GM21360 (cell line): Measurements from ENCODE around the gene SHISAL1.
"Not testable (repeated sequence)": the region's sequence is repeated elsewhere in the genome, so short reads cannot be mapped to it uniquely, and the experiment has no call there.

ENCODE experiments used
- ATAC-seq: cut with Tn5 transposase; IDR thresholded peaks from one replicate; pipeline ENCODE4 v1.9.1; 2021; ENCODE audit warnings: mild to moderate bottlenecking, moderate library complexity; ENCODE audit not compliant: unreplicated experiment

SHISAL1 gene

DNA sequence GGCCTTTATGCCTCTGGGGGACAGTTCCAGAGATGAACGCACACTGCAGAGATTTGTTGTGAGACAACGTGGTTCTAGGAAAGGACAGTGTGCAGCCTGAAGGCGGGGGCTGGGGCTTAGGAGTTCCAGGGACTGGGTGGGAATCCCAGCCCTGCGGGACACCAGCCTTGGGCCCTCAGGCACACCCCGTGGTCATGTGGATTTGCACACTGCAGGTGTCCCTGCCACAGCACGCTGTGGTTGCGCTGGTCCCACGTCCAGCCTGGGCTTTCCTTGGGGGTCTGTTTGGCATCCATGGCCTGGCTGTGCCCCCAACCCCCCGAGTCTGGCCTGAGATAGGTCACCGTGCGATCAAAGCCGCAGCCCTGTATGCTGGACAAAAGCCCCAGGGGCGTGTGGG lies 7.3 kb downstream of the SHISAL1 start:
- ATAC-seq, result no peak

GRCh38 chr22:44304911-44305310 lies 7.8 kb downstream of the SHISAL1 start:
- no peak for ATAC-seq

DNA sequence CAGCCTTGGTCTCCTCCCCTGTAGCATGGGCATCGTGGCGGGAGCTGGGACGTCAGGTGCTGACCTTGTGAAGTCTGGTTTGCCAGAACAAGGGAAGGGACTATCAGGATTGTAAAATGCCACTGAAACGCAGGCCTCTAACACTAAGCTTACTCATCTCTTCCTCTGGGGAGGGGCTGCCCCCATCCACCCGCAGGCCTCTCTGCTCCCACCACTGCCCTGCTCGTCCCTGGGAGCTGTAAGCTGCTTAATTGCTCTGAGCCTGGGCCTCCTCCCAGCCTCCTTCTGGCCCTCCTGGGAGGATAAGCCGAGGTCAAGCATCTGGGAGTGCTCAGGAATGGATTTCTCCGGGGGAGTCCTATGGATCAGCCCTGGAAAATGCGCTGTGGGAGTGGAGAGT lies 8.4 kb downstream of the SHISAL1 start:
- no peak for ATAC-seq

DNA sequence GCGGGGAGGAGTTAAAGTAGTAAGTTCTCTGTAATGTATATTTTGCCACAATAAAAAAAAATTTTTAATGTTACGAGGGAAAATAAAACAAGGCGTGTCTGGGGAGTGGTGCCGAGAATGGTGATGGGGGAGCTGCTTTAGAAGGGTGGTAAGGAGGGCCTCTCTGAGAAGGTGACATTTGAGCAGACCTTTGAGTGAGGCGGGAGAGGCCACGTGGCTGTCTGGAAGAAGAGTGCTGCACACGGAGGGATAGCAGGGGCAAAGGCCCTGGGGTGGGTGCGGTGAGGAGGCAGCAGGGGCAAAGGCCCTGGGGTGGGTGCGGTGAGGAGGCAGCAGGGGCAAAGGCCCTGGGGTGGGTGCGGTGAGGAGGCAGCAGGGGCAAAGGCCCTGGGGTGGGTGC lies 10.4 kb downstream of the SHISAL1 start:
- ATAC-seq, result not testable (repeated sequence)

DNA sequence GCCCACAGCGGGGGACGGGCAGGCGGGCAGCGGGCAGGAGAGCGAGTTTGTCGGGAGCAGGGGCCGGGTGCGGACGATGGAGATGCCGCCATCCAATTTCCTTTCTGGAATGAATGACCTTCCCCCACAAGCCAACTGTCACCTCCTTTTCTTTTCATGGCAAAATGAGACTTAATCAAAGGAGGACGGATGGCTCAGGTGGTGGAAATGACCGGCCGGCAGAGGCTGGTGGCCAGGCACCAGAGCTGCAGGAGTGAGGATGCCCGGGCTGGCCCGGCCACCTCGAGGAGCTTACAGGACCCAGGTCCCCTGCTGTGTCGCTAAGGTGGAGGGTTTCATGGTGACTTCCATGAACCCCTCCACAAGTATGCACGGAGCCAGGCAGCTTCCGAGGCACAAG lies 11.7 kb downstream of the SHISAL1 start:
- ATAC-seq, result no peak

- ATAC-seq, result no peak
Observed at GRCh38 chr22:44299124-44299523, 13.6 kb downstream of the SHISAL1 start.

GRCh38 chr22:44298406-44299091 lies 14.2 kb downstream of the SHISAL1 start:
- ATAC-seq, result no peak

- no peak for ATAC-seq
Observed at GRCh38 chr22:44297470-44298061, 15.2 kb downstream of the SHISAL1 start.

DNA sequence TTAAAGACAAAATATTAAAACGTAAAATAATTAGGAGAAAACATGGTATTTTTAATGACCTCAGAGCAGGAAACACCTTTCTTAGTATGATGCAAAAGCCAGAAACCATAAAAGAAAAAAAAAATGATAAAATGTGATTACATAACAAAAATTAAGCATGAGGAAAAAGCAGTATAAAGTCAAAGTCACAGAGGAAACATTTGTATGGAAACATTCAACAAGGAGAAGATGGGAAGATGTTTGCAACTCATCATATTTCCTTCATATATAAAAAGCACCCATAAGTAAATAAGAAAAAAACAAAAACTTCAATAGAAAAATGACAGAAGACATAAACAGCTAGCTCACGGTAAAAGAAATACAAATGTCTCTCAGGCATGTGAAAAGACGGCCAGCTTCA lies 17.3 kb downstream of the SHISAL1 start:
- no peak for ATAC-seq

DNA sequence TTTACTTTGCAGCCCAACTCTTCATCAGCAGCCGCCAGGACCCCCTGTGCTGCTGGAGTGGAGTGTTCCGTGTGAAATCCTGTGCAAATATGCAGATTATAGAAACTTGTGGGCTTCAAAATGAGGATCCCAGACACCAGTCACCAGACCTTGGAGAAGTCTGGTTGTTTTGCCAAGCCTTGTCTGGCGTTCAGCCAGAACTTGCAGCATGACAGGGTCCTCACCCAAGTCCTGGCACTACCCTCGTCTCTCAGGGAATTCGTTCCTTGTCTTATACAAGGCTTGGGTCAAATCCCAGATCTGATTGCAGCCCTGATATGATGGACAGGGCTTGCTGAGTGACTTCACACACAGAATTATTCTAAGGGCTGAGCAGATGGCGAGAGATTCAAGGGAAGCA lies 18.9 kb downstream of the SHISAL1 start:
- no peak for ATAC-seq

- no peak for ATAC-seq
Observed at GRCh38 chr22:44293034-44293433, 19.7 kb downstream of the SHISAL1 start.

GRCh38 chr22:44292521-44292920 lies 20.2 kb downstream of the SHISAL1 start:
- no peak for ATAC-seq

DNA sequence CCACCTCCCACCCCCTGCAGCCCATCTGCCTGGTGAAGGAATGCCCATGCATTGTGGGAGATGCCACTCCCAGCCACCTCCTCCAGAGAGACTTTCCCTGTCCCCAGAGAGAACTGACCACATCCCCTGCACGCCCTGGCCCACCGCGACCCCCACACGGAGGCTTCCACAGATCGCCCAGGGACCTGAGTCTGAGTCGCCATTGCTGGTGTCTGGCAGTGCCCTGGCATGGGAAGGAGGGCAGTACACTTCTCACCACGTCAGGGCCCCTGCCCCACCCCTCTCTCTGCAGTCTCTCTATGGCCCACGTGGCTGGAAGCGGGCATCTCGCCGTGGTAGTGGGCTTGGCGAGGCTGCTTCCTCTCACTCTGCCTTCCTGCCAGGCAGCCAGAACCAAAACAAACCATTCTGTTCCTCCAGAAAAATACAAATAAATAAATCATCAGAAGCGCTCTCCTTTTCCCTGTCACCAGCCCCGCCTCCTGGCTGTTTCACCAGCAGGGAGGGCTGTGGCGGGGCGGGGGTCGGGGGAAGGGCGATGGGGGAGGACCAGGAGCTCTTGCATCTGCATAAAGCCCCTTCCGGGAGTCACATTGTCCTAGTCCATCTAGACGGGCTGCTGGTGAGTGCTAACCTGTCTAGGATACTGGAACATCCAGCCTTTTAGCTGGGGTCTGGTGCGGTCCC lies 20.9 kb downstream of the SHISAL1 start:
- ATAC-seq, result no peak

GRCh38 chr22:44291265-44291664 lies 21.5 kb downstream of the SHISAL1 start:
- no peak for ATAC-seq

GRCh38 chr22:44289414-44290171 lies 23.2 kb downstream of the SHISAL1 start:
- no peak for ATAC-seq

DNA sequence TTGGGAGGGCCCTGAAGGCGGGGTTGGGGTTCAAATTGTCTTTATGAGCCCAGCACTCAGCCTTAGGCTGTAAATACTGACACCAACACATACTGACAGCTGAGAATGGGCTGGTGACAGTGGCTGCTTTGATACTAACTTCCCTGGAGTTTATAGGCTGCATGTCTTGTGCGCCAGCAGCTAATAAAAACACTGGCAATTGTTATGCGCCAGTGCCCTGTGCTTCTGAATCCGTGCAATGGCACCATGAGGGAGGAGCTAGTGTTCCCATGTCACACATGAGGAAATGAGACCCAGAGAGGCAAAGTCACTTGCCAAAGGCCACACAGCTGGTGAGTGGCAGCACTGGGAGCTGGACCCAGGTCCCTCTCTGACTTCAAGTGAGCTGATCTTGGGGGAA lies 23.8 kb downstream of the SHISAL1 start:
- ATAC-seq, result no peak

GRCh38 chr22:44287741-44288140 lies 25.0 kb downstream of the SHISAL1 start:
- no peak for ATAC-seq

DNA sequence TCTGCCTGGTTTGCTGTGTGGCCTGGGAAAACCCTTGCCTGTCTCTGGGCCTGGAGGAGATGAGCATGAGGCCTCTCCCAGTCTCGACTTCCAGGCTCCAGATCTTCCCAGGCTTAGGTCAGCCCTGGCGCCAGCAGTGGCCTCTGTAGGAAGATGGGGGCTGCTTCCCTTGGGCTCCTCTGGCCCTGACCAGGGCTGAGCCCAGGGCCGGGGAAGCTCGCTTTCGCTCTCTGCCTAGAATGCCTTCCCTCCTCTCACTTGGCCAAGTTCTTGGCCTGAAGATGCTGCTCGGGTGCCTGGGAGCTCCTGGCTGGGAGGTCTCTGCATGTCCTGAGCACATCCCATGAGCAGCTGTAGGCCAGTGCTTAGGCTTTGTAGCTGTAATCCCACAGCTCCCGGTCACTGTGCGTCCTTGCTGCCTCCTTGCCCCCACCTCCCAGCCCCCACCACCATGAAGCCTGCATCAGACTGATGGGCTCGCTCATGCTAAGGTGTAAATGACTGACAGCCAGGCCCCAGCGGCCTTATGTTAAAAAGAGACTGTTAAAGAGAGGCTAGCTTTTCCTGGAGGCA lies 25.5 kb downstream of the SHISAL1 start:
- ATAC-seq, result no peak

DNA sequence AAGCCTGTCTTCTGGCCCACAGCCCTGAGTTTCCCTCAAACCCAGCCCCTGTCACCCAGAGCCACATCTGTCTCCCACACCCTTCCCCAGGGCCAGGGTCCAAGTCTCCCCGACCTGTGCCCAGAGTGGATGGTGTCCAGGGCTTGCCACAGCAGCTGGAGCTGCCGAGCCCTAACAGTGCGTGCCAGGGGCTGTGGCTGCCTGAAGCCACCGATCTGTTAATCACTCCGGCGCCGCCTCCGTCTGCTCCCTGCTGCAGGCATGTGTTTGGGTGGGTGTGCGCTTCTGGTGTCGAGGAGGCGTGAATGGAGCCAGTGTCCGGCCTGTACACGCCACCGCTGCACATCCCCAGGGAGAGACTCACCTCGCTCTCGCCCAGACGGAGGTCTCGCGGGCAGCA lies 26.1 kb downstream of the SHISAL1 start:
- ATAC-seq, result no peak

DNA sequence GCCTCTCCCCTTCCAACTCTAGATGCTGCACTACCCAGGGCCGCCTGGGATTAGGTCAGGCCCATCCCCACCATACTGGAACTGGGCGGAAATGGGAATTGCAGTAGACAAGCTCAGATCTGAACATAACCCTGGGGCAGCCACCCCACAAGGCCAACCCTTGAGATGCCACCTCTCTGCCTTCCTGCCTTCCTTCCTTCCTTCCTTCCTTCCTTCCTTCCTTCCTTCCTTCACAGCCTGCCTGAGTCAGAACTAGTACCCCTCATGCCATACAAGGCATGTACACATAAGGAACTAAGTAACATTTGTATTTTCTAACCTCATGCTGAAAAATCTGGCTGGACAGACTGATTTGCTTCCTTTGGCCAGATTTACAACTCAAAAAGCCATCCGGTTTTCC lies 28.0 kb downstream of the SHISAL1 start:
- ATAC-seq, result no peak
